SK-N-SH (cell line): ENCODE measurements around the gene ACTN4. TPM values are rescaled to one million over a fixed set of nuclear protein-coding genes. Genes with fewer than 3 reads are reported as not detected.

Source experiments
- CTCF ChIA-PET: fragments of 300-600, 350-600 bp; formaldehyde crosslinking; extraction: SDS; loops from one replicate; lab custom pipeline; 2021; lab: Yijun Ruan, JAX
- POLR2A ChIA-PET: fragments of 350-600 bp; sonication (Branson Sonifier 250); formaldehyde crosslinking; extraction: SDS; loops from one replicate; lab custom pipeline; 2020; ENCODE audit warnings: antibody characterized with exemption, inconsistent platforms; lab: Yijun Ruan, JAX
- DNase-seq: peaks from one replicate; pipeline ENCODE4 v3.0.0; 2012
- H2AFZ ChIP-seq: fragments of 200-600 bp; sonication (generic); 2 replicates; pipeline ENCODE4 v1.8.1; 2016; ENCODE audit warnings: antibody characterized with exemption, mild to moderate bottlenecking, low read depth
- H3F3A ChIP-seq: fragments of 200-600 bp; sonication (generic); replicated peaks from 2 replicates; pipeline ENCODE3; 2016; ENCODE audit warnings: antibody characterized with exemption, mild to moderate bottlenecking; ENCODE audit not compliant: insufficient read depth
- H3K27ac ChIP-seq, 2 experiments: fragments of 200-500 bp in 1 of 2; fragments of 200-600 bp in 1 of 2; sonication (Bioruptor generic) in 1 of 2; sonication (generic), shearing (Covaris generic) in 1 of 2; 2 replicates each; pipeline versions ENCODE4 v1.5.1 to v1.6.1; 2014 to 2016; ENCODE audit warnings: low read depth in 2 of 2, inconsistent platforms in 1 of 2, low read length in 1 of 2, mild to moderate bottlenecking in 1 of 2, mixed read lengths in 1 of 2
- H3K27me3 ChIP-seq: fragments of 200-600 bp; sonication (generic), shearing (Covaris generic); 2 replicates; pipeline ENCODE4 v1.6.1; 2016; ENCODE audit warnings: mixed run types; ENCODE audit not compliant: insufficient read depth
- H3K36me3 ChIP-seq, 2 experiments: fragments of 200-500 bp in 1 of 2; fragments of 200-600 bp in 1 of 2; sonication (Bioruptor generic) in 1 of 2; sonication (generic) in 1 of 2; replicated peaks in 1 of 2; 2 replicates each; pipeline versions ENCODE3 to v1.5.1; 2014 to 2016; ENCODE audit warnings: low read length in 1 of 2, mild to moderate bottlenecking in 1 of 2; ENCODE audit not compliant: insufficient read depth in 2 of 2, control insufficient read depth in 1 of 2
- H3K4me1 ChIP-seq, 2 experiments: fragments of 200-500 bp in 1 of 2; fragments of 200-600 bp in 1 of 2; sonication (Bioruptor generic) in 1 of 2; sonication (generic), shearing (Covaris generic) in 1 of 2; 2 replicates each; pipeline versions ENCODE4 v1.5.1 to v1.6.1; 2014 to 2016; ENCODE audit warnings: low read depth in 1 of 2, low read length in 1 of 2, mixed run types in 1 of 2; ENCODE audit not compliant: insufficient read depth in 2 of 2, control insufficient read depth in 1 of 2
- H3K4me2 ChIP-seq: fragments of 200-600 bp; sonication (generic), shearing (Covaris generic); 2 replicates; pipeline ENCODE4 v1.6.1; 2017; ENCODE audit warnings: mixed run types
- H3K4me3 ChIP-seq, 2 experiments: fragments of 200-500 bp in 1 of 2; fragments of 200-600 bp in 1 of 2; sonication (Bioruptor generic) in 1 of 2; sonication (generic), shearing (Covaris generic) in 1 of 2; 2 replicates each; pipeline versions ENCODE4 v1.5.1 to v1.8.1; 2014 to 2016; ENCODE audit warnings: low read depth in 2 of 2, inconsistent platforms in 1 of 2, low read length in 1 of 2, mild to moderate bottlenecking in 1 of 2, mixed read lengths in 1 of 2, moderate library complexity in 1 of 2
- H3K79me2 ChIP-seq: fragments of 200-600 bp; sonication (generic); 2 replicates; pipeline ENCODE4 v1.8.1; 2017; ENCODE audit warnings: mild to moderate bottlenecking; ENCODE audit not compliant: insufficient read depth
- H3K9ac ChIP-seq: fragments of 200-600 bp; sonication (generic); 2 replicates; pipeline ENCODE4 v1.6.1; 2017; ENCODE audit warnings: mixed run types
- H3K9me2 ChIP-seq: fragments of 200-600 bp; sonication (generic); 2 replicates; pipeline ENCODE4 v1.6.1; 2017; ENCODE audit warnings: mixed run types
- H3K9me3 ChIP-seq: fragments of 200-600 bp; sonication (generic); 2 replicates; pipeline ENCODE4 v1.6.1; 2017; ENCODE audit warnings: mixed run types, mild to moderate bottlenecking, moderate library complexity
- H4K20me1 ChIP-seq: fragments of 200-600 bp; sonication (generic); 2 replicates; pipeline ENCODE4 v1.6.1; 2017; ENCODE audit warnings: mild to moderate bottlenecking, mixed run types; ENCODE audit not compliant: insufficient read depth
- CHD2 ChIP-seq: fragments of 150-350 bp; IDR thresholded peaks from 2 replicates; pipeline ENCODE4 v1.6.1; 2018; ENCODE audit warnings: low read length; ENCODE audit not compliant: partially characterized antibody
- CTCF ChIP-seq: fragments of 200-600 bp; sonication (generic); IDR thresholded peaks from 2 replicates; pipeline ENCODE4 v1.6.1; 2017; ENCODE audit warnings: antibody characterized with exemption, mild to moderate bottlenecking, moderate library complexity
- EZH2phosphoT487 ChIP-seq: fragments of 200-600 bp; sonication (generic); IDR thresholded peaks from 2 replicates; pipeline ENCODE4 v1.6.1; 2017; ENCODE audit warnings: low read depth, mixed run types, mild to moderate bottlenecking, antibody characterized with exemption, moderate library complexity, borderline replicate concordance
- FOSL2 ChIP-seq: IDR thresholded peaks from 2 replicates; pipeline ENCODE4 v1.4.0; 2012; ENCODE audit warnings: low read depth, mild to moderate bottlenecking, moderate library complexity, borderline replicate concordance
- GATA2 ChIP-seq: sonication (generic); formaldehyde crosslinking; IDR thresholded peaks from 2 replicates; pipeline ENCODE4 v1.5.0; 2020; ENCODE audit warnings: mild to moderate bottlenecking, missing genetic modification reagents
- MAX ChIP-seq: IDR thresholded peaks from 2 replicates; pipeline ENCODE4 v1.4.0; 2012; ENCODE audit warnings: low read depth
- MEF2A ChIP-seq: IDR thresholded peaks from 2 replicates; pipeline ENCODE4 v1.4.0; 2012; ENCODE audit warnings: low read depth, borderline replicate concordance
- RAD21 ChIP-seq: IDR thresholded peaks from 2 replicates; pipeline ENCODE4 v1.6.1; 2012; ENCODE audit warnings: mild to moderate bottlenecking, low read length
- RCOR1 ChIP-seq: fragments of 150-350 bp; IDR thresholded peaks from 2 replicates; pipeline ENCODE4 v1.6.1; 2017; ENCODE audit warnings: antibody characterized with exemption, low read length
- REST ChIP-seq: IDR thresholded peaks from 2 replicates; pipeline ENCODE4 v1.6.1; 2012; ENCODE audit warnings: mild to moderate bottlenecking, low read depth, low read length, moderate library complexity
- RFX5 ChIP-seq: IDR thresholded peaks from 2 replicates; pipeline ENCODE4 v1.6.1; 2012; ENCODE audit warnings: mild to moderate bottlenecking, improper control_type of control experiment, low read length
- SIN3A ChIP-seq: IDR thresholded peaks from 2 replicates; pipeline ENCODE4 v1.6.1; 2012; ENCODE audit warnings: low read depth, mild to moderate bottlenecking, low read length, moderate library complexity, borderline replicate concordance
- SMC3 ChIP-seq: IDR thresholded peaks from 2 replicates; pipeline ENCODE4 v1.6.1; 2012; ENCODE audit warnings: low read depth, low read length, improper control_type of control experiment
- TCF12 ChIP-seq: IDR thresholded peaks from 2 replicates; pipeline ENCODE4 v1.4.0; 2012
- TEAD4 ChIP-seq: IDR thresholded peaks from 2 replicates; pipeline ENCODE4 v1.4.0; 2012; ENCODE audit warnings: mild to moderate bottlenecking, borderline replicate concordance; ENCODE audit not compliant: insufficient read depth
- YY1 ChIP-seq: IDR thresholded peaks from 2 replicates; pipeline ENCODE4 v1.4.0; 2012; ENCODE audit warnings: low read depth, mild to moderate bottlenecking
- WGBS: methylation state at CpG from one replicate; pipeline ENCODE4 v1.1.6; 2017; ENCODE audit warnings: low lambda C conversion rate; 5-methylcytosine and 5-hydroxymethylcytosine counted together
- polyA plus RNA-seq, 3 experiments: library from polyadenylated mRNA; depleted of rRNA; stranded (reverse); fragments of >200 nt; gene quantifications; 2 replicates each; pipeline ENCODE4 v1.2.3, GENCODE V29; 2012

The ACTN4 gene
- polyA plus RNA-seq, 1 of the 3 experiments (the other 2 are of a cell fraction) = 598 TPM

- H3K9me3 ChIP-seq = no peaks in the 10 kb centered on the region
- peaks cover 0 to 12% of the 10 kb centered on the region in 2 experiments; a peak in 2 of 4 replicates for H3K4me1 ChIP-seq
- H4K20me1 ChIP-seq = peaks cover 10% of the 10 kb centered on the region; the same call in 1 of the 2 replicates
- no peak overlapping the region for H3K4me2 ChIP-seq
- H3K9ac ChIP-seq = no peak overlapping the region
- DNase-seq = peak; percentile 91
- H3K36me3 ChIP-seq = peaks cover 42 to 62% of the 10 kb centered on the region in 2 experiments
- peak overlapping the region in 1 of 2 experiments; percentile 19; a peak in 1 of 4 replicates for H3K4me3 ChIP-seq
- POLR2A ChIA-PET = interaction anchor here (0.5 kb wide), 1 partner anchor 102 kb away, joined by 4 read pairs; no protein-coding TSS in a partner anchor
- WGBS = 87% methylated on average over 12 of the region's 17 CpGs
- no peaks in the 10 kb centered on the region for H3K9me2 ChIP-seq
- H3F3A ChIP-seq = peaks cover 51% of the 10 kb centered on the region
- no peaks in the 10 kb centered on the region for H3K27me3 ChIP-seq
- H2AFZ ChIP-seq = no peak overlapping the region
- TF ChIP-seq RAD21 (peak; percentile 71), CTCF (peak; percentile 82), CHD2 (no peak), GATA2 (CRISPR knock-in tag) (no peak), SMC3 (peak; percentile 65)
- CTCF ChIA-PET = interaction anchor here (0.6 to 1.6 kb wide), 13 partner anchors 11 to 327 kb away, joined by 3 to 6 read pairs (median 3); partner anchors contain the start of genes CAPN12, FAM98C, MRPS12 and SARS2
- no peak overlapping the region for H3K27ac ChIP-seq
- no peaks in the 10 kb centered on the region; the same call in 1 of the 2 replicates for H3K79me2 ChIP-seq
Measured at GRCh38 chr19:38729653-38730469, 82.4 kb downstream of the ACTN4 start.

GRCh38 chr19:38730470-38730730 lies 83.0 kb downstream of the ACTN4 start:
- H3K27me3 ChIP-seq = no peaks in the 10 kb centered on the region
- no peak overlapping the region for H3K4me2 ChIP-seq
- no peaks in the 10 kb centered on the region; the same call in 1 of the 2 replicates for H3K79me2 ChIP-seq
- no peak overlapping the region for H2AFZ ChIP-seq
- CTCF ChIA-PET = interaction anchor here (0.6 to 1.6 kb wide), 15 partner anchors 11 to 328 kb away, joined by 3 to 6 read pairs (median 3); partner anchors contain the start of genes CAPN12, FAM98C, MRPS12 and SARS2
- peaks cover 3 to 12% of the 10 kb centered on the region in 2 experiments; a peak in 3 of 4 replicates for H3K4me1 ChIP-seq
- peaks cover 36 to 56% of the 10 kb centered on the region in 2 experiments for H3K36me3 ChIP-seq
- no peak overlapping the region for H3K27ac ChIP-seq
- WGBS = 97% methylated on average over 7 of the region's 7 CpGs
- peaks cover 56% of the 10 kb centered on the region for H3F3A ChIP-seq
- POLR2A ChIA-PET = interaction anchor here (0.5 kb wide), 1 partner anchor 102 kb away, joined by 4 read pairs; no protein-coding TSS in a partner anchor
- H3K9me3 ChIP-seq = no peaks in the 10 kb centered on the region
- no peaks in the 10 kb centered on the region for H3K9me2 ChIP-seq
- H3K4me3 ChIP-seq = no peak overlapping the region
- peaks cover 10% of the 10 kb centered on the region; the same call in 1 of the 2 replicates for H4K20me1 ChIP-seq
- TF ChIP-seq TEAD4 (no peak), FOSL2 (no peak), GATA2 (CRISPR knock-in tag) (no peak), REST (no peak), MEF2A (no peak), YY1 (no peak), MAX (no peak), TCF12 (no peak), CTCF (no peak), SIN3A (no peak), RFX5 (no peak), RCOR1 (no peak), EZH2phosphoT487 (no peak)
- H3K9ac ChIP-seq = no peak overlapping the region
- DNase-seq = no peak
